ENCODE data around the gene RARS1. TPM values are rescaled to one million over a fixed set of nuclear protein-coding genes. Genes with fewer than 3 reads are reported as not detected.

The RARS1 gene
- total and polyA plus RNA-seq, 2 of the 8 experiments (the other 6 are each of a cell fraction or from before 2014, with no cell fraction given), result 30.2 to 108 TPM

- H3K4me1 ChIP-seq (replicated peaks in 1 of 4; ENCODE audit: control insufficient read depth in 3 of 4, insufficient read depth in 4 of 4, low read length in 3 of 4), result no peaks in the 10 kb centered on the region
- no peak overlapping the region for H3K4ac ChIP-seq (replicated peaks; ENCODE audit: insufficient read length, low read depth, low read length)
- H3K79me2 ChIP-seq (ENCODE audit: control insufficient read depth in 1 of 2, insufficient read depth in 2 of 2, low read length in 2 of 2), result peaks cover 0 to 10% of the 10 kb centered on the region in 2 experiments; a peak in 1 of 4 replicates
- 98% methylated on average over 2 of the region's 2 CpGs; no CpG with 5 or more reads in 1 of the 2 experiments for WGBS, 2 experiments (ENCODE audit: extremely low coverage in 1 of 2, insufficient coverage in 1 of 2, insufficient read length in 1 of 2, insufficient replicate concordance in 2 of 2, low coverage in 1 of 2, low lambda C conversion rate in 2 of 2, missing lambda C conversion rate in 1 of 2)
- H2BK15ac ChIP-seq (ENCODE audit: low read length), result no peak overlapping the region
- no peaks in the 10 kb centered on the region for H3K23me2 ChIP-seq (ENCODE audit: low read depth, low read length)
- no peak overlapping the region for H2BK20ac ChIP-seq (ENCODE audit: low read length)
- no peak overlapping the region for H3K56ac ChIP-seq (replicated peaks; ENCODE audit: insufficient read length, low read depth, low read length)
- DNase-seq (ENCODE audit: low read depth in 1 of 2, low spot score in 2 of 2), result no peak
- FAIRE-seq, result no peak
- H3K36me3 ChIP-seq (ENCODE audit: control insufficient read depth in 2 of 4, insufficient read depth in 4 of 4, low read length in 3 of 4), result peaks cover 5 to 76% (median 27%) of the 10 kb centered on the region in 4 experiments; a peak in 7 of 8 replicates
- no peak overlapping the region for H2BK120ac ChIP-seq (replicated peaks; ENCODE audit: low read depth, low read length)
- H3K4me3 ChIP-seq (ENCODE audit: extremely low read depth in 1 of 4, insufficient read depth in 2 of 4, low read depth in 3 of 4, low read length in 4 of 4), result no peak overlapping the region
- H4K20me1 ChIP-seq (replicated peaks in 1 of 2; ENCODE audit: control insufficient read depth in 1 of 2, insufficient read depth in 2 of 2, low read length in 2 of 2), result peaks cover 2 to 3% of the 10 kb centered on the region in 2 experiments
- H3K79me1 ChIP-seq (ENCODE audit: low read depth, low read length), result no peaks in the 10 kb centered on the region; the same call in 1 of the 2 replicates
- no peaks in the 10 kb centered on the region for H3K9me3 ChIP-seq (ENCODE audit: insufficient read depth in 2 of 2, low read depth in 1 of 2, low read length in 1 of 2)
- CTCF ChIA-PET (ENCODE audit: partially characterized antibody), result no interaction called here
- no peak overlapping the region for H4K5ac ChIP-seq (ENCODE audit: insufficient read length, low read depth, low read length)
- H3K23ac ChIP-seq (ENCODE audit: insufficient read length), result no peak overlapping the region
- H3K27ac ChIP-seq (ENCODE audit: low read depth, low read length), result no peak overlapping the region
- no peak overlapping the region for H4K8ac ChIP-seq (ENCODE audit: extremely low read depth, insufficient read depth, low read length)
- H3K14ac ChIP-seq (ENCODE audit: insufficient read length), result no peak overlapping the region
- no peak overlapping the region for H2BK5ac ChIP-seq (ENCODE audit: low read depth, low read length)
- TF ChIP-seq TCF12 (IDR thresholded peaks at IDR 0.05; ENCODE audit: low read depth, low read length), result no peak
- TF ChIP-seq EP300 (IDR thresholded peaks at IDR 0.05; ENCODE audit: borderline replicate concordance in 1 of 2, low read depth in 2 of 2, low read length in 2 of 2), result no peak
- TF ChIP-seq KDM1A (IDR thresholded peaks at IDR 0.05; ENCODE audit: borderline replicate concordance, low read length), result no peak
- TF ChIP-seq MAFK (IDR thresholded peaks at IDR 0.05; ENCODE audit: low read depth, low read length), result no peak
- no peak for TF ChIP-seq ZNF274 (IDR thresholded peaks at IDR 0.05; ENCODE audit: borderline replicate concordance, extremely low read depth, low read length)
- no peak for TF ChIP-seq RBBP5 (IDR thresholded peaks at IDR 0.05; ENCODE audit: borderline replicate concordance, low read depth, low read length)
- no peak overlapping the region for H3K18ac ChIP-seq (ENCODE audit: extremely low read depth, low read length)
- H2AFZ ChIP-seq (ENCODE audit: low read length), result no peak overlapping the region
- no peak overlapping the region for H2AK5ac ChIP-seq (ENCODE audit: low read depth, low read length)
- POLR2A ChIA-PET (ENCODE audit: partially characterized antibody), result no interaction called here
- H3K4me2 ChIP-seq (ENCODE audit: insufficient read depth in 1 of 2, low read depth in 2 of 2, low read length in 2 of 2), result no peak overlapping the region
- H3K9ac ChIP-seq (replicated peaks in 1 of 4; ENCODE audit: extremely low read depth in 1 of 4, low read depth in 3 of 4, low read length in 3 of 4), result no peak overlapping the region; a peak in 1 of 7 replicates
- no peaks in the 10 kb centered on the region for H3K27me3 ChIP-seq (replicated peaks in 1 of 4; ENCODE audit: control insufficient read depth in 3 of 4, extremely low read depth in 1 of 4, insufficient read depth in 3 of 4, low read length in 3 of 4)
- H4K91ac ChIP-seq (replicated peaks; ENCODE audit: insufficient read length, low read length), result no peak overlapping the region
- H2BK12ac ChIP-seq (ENCODE audit: low read depth, low read length), result no peak overlapping the region
Observed at GRCh38 chr5:168553377-168554130, 67.3 kb downstream of the RARS1 start.
